Measurements from ENCODE around the gene SPNS1. TPM values are rescaled to one million over a fixed set of nuclear protein-coding genes. Genes with fewer than 3 reads are reported as not detected.
A peak's percentile ranks its signal among the peaks of the same experiment; 100 is the strongest.

SPNS1 gene, protein sequence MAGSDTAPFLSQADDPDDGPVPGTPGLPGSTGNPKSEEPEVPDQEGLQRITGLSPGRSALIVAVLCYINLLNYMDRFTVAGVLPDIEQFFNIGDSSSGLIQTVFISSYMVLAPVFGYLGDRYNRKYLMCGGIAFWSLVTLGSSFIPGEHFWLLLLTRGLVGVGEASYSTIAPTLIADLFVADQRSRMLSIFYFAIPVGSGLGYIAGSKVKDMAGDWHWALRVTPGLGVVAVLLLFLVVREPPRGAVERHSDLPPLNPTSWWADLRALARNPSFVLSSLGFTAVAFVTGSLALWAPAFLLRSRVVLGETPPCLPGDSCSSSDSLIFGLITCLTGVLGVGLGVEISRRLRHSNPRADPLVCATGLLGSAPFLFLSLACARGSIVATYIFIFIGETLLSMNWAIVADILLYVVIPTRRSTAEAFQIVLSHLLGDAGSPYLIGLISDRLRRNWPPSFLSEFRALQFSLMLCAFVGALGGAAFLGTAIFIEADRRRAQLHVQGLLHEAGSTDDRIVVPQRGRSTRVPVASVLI
- 10 to 100 TPM; 11.5 to 19.1 TPM for total RNA-seq
- polyA plus RNA-seq, result 10 to 100 TPM; 12.2 to 20.5 TPM

DNA sequence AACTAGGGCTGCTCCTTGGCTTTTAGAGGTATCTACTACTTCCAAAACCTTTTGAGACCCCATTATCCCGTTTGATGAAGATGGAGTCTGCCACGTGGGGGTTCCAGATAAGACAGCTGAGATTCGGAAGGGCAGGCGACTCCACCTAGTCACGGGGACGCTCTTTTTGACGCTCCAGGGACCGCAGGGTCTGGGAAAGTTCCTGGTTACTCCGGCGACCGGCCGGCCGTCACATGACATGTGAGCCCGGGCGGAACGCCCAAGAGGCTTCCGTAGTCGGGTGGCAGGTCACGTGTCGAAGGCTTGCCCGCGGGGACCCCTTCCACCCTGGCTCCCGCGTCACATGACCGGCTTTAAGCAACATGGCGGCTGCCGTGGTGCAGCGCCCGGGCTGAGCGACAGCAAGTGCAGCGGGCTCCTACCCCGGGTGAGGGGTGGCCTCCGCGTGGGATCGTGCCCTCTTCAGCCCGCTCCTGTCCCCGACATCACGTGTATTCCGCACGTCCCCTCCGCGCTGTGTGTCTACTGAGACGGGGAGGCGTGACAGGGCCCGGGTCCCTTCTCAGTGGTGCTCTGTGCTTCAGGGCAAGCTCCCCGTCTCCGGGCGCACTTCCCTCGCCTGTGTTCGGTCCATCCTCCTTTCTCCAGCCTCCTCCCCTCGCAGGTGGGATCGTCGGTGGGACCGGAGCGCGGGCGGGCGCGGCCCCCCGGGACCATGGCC is at the start of gene SPNS1:
SPNS1 (plus strand) TSS at position 342 of the 721 bp plus-strand sequence; CDS start at position 716, 374 bp downstream.
- WGBS, result under 1% methylated on average over 60 of the region's 60 CpGs
- DNase-seq (ENCODE audit: low spot score), result peak; percentile 91
- no peaks in the 10 kb centered on the region for H3K27me3 ChIP-seq (ENCODE audit: control insufficient read depth in 4 of 4, insufficient read depth in 4 of 4, low read length in 3 of 4)
- H3K4me3 ChIP-seq (ENCODE audit: low read depth in 1 of 3, low read length in 3 of 3), result peak within 1 kb of the TSS; percentile 73 to 97 (median 79)
- peaks cover 0 to 27% (median 18%) of the 10 kb centered on the region in 4 donors for H3K4me1 ChIP-seq (ENCODE audit: control insufficient read depth in 4 of 4, insufficient read depth in 4 of 4, low read length in 3 of 4)
- peaks cover 0 to 7% (median 0%) of the 10 kb centered on the region in 4 donors for H3K36me3 ChIP-seq (ENCODE audit: control insufficient read depth in 4 of 4, insufficient read depth in 3 of 4, low read depth in 1 of 4, low read length in 3 of 4)
- H3K27ac ChIP-seq (ENCODE audit: low read depth in 1 of 2, low read length in 2 of 2), result peak within 1 kb of the TSS; percentile 15 to 38
- no peaks in the 10 kb centered on the region for H3K9me3 ChIP-seq (ENCODE audit: control insufficient read depth in 4 of 4, low read length in 3 of 4)
- peak within 1 kb of the TSS; percentile 15 to 21 for H3K9ac ChIP-seq (ENCODE audit: low read depth in 1 of 2, low read length in 2 of 2)
- TF ChIP-seq RXRA (IDR thresholded peaks at IDR 0.05) (peak; percentile 66 to 73), REST (IDR thresholded peaks at IDR 0.05) (peak; percentile 79), FOXA2 (IDR thresholded peaks at IDR 0.05) (peak; percentile 25), TAF1 (conservative IDR thresholded peaks at IDR 0.05) (peak; percentile 35), FOXA1 (IDR thresholded peaks at IDR 0.05) (peak; percentile 56), MAX (IDR thresholded peaks at IDR 0.05) (no peak), YY1 (IDR thresholded peaks at IDR 0.05) (peak; percentile 100), SP1 (IDR thresholded peaks at IDR 0.05) (peak; percentile 49), HNF4A (conservative IDR thresholded peaks at IDR 0.05) (peak in 1 of 2 donors; percentile 33), GABPA (IDR thresholded peaks at IDR 0.05 in 1 of 2, conservative IDR thresholded peaks at IDR 0.05 in 1 of 2) (peak in 1 of 2 donors; percentile 85), EGR1 (IDR thresholded peaks at IDR 0.05; ENCODE audit: low read depth in 2 of 2) (peak in 1 of 2 donors; percentile 79), ZBTB33 (IDR thresholded peaks at IDR 0.05) (peak; percentile 97), RAD21 (IDR thresholded peaks at IDR 0.05) (no peak), ATF3 (IDR thresholded peaks at IDR 0.05) (peak; percentile 65), HNF4G (IDR thresholded peaks at IDR 0.05) (no peak), NR2F2 (IDR thresholded peaks at IDR 0.05) (peak; percentile 83), JUND (IDR thresholded peaks at IDR 0.05) (no peak)
- TF ChIP-seq, protein P1, sequence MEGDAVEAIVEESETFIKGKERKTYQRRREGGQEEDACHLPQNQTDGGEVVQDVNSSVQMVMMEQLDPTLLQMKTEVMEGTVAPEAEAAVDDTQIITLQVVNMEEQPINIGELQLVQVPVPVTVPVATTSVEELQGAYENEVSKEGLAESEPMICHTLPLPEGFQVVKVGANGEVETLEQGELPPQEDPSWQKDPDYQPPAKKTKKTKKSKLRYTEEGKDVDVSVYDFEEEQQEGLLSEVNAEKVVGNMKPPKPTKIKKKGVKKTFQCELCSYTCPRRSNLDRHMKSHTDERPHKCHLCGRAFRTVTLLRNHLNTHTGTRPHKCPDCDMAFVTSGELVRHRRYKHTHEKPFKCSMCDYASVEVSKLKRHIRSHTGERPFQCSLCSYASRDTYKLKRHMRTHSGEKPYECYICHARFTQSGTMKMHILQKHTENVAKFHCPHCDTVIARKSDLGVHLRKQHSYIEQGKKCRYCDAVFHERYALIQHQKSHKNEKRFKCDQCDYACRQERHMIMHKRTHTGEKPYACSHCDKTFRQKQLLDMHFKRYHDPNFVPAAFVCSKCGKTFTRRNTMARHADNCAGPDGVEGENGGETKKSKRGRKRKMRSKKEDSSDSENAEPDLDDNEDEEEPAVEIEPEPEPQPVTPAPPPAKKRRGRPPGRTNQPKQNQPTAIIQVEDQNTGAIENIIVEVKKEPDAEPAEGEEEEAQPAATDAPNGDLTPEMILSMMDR (IDR thresholded peaks at IDR 0.05; ENCODE audit: low read depth, low read length, missing input control), result no peak

Measured in liver (tissue), 9 donors.